MM.1S (cell line): ENCODE measurements around the gene GBX2.

Experiments used
- EZH2 ChIP-seq: fragments of 300-600 bp; sonication (generic); optimal IDR thresholded peaks from 2 replicates; pipeline ENCODE3; 2017; ENCODE audit warnings: low read depth, mild to moderate bottlenecking, antibody characterized with exemption, low read length, mixed read lengths
- EZH2phosphoT487 ChIP-seq: fragments of 300-600 bp; sonication (generic); IDR thresholded peaks from 2 replicates; pipeline ENCODE4 v1.6.1; 2018; ENCODE audit warnings: antibody characterized with exemption, low read length
- TF ChIP-seq, protein P1 (sequence below): fragments of 300-600 bp; sonication (generic); IDR thresholded peaks from 2 replicates; pipeline ENCODE4 v1.5.1; 2016; ENCODE audit warnings: antibody characterized with exemption, low read length, mixed read lengths

DNA sequence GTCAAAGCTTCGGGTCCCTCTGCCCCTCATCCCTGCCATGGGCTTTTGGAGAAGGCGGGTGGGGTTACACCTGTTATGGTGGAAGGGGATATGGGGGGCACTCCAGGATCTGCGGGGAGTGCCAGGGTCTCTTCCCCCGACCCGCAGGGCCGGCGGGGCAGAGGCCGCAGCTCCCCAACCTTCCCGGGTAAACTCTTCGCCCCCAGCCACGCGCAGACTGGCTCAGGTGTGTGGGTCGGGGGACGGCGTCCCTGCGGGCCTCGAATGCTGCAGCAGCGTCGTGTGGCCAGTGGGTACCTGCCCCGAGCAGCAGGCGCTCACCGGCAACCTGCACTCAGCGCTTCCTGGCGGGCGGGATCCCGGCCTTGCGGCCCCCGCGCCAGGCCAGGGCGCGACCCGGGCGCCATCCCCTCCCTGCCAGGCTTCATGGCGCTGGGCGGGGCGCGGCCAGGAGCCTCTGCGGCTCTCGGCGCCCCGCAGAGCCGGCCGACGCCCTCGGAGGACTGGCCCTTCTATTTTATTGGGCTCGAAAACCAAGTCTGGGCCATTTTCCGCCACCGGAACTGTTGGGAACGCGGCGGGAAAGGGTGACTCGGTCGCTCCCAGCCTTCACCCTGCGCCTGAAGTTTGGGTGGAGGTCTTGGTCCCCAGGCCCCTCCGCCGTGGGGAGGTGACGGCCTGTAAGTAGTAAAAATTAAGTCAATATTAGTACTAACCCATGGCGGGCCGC, 4.5 kb downstream of the GBX2 start:
- TF ChIP-seq, protein P1, sequence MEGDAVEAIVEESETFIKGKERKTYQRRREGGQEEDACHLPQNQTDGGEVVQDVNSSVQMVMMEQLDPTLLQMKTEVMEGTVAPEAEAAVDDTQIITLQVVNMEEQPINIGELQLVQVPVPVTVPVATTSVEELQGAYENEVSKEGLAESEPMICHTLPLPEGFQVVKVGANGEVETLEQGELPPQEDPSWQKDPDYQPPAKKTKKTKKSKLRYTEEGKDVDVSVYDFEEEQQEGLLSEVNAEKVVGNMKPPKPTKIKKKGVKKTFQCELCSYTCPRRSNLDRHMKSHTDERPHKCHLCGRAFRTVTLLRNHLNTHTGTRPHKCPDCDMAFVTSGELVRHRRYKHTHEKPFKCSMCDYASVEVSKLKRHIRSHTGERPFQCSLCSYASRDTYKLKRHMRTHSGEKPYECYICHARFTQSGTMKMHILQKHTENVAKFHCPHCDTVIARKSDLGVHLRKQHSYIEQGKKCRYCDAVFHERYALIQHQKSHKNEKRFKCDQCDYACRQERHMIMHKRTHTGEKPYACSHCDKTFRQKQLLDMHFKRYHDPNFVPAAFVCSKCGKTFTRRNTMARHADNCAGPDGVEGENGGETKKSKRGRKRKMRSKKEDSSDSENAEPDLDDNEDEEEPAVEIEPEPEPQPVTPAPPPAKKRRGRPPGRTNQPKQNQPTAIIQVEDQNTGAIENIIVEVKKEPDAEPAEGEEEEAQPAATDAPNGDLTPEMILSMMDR: no peak
- TF ChIP-seq EZH2phosphoT487 (no peak), EZH2 (no peak)
